Gastrocnemius medialis (tissue), 4 donors: ENCODE measurements around the gene SV2C. TPM values are rescaled to one million over a fixed set of nuclear protein-coding genes. Genes with fewer than 3 reads are reported as not detected.

Experiments
- ATAC-seq, 2 donors: fragments of 150-250 bp; one replicate each; pipeline ENCODE4 v1.9.1; 2016
- DNase-seq, 2 donors: peaks; one replicate each; pipeline ENCODE4 v3.0.0-alpha.2; 2019
- H3K27ac ChIP-seq, 4 donors: fragments of 200-600 bp; sonication (generic); 1 replicate in 1 of 4; 2 replicates in 3 of 4; pipeline ENCODE4 v1.5.1; 2016 to 2018; ENCODE audit warnings: mild to moderate bottlenecking in 2 of 4, moderate library complexity in 1 of 4
- H3K27me3 ChIP-seq, 3 donors: fragments of 200-600 bp; sonication (generic) in 2 of 3; 1 replicate in 1 of 3; 2 replicates in 2 of 3; pipeline versions ENCODE4 v1.5.1 to v1.6.0; 2016 to 2019; ENCODE audit warnings: mild to moderate bottlenecking in 1 of 3, moderate library complexity in 1 of 3
- H3K36me3 ChIP-seq, 2 donors: fragments of 200-600 bp; sonication (generic) in 1 of 2; one replicate each; pipeline ENCODE4 v1.5.1; 2017 to 2018
- H3K4me1 ChIP-seq, 2 donors: fragments of 200-600 bp; sonication (generic) in 1 of 2; one replicate each; pipeline ENCODE4 v1.5.1; 2016 to 2017; ENCODE audit warnings: mild to moderate bottlenecking in 2 of 2
- H3K4me3 ChIP-seq, 4 donors: fragments of 200-600 bp; sonication (generic) in 3 of 4; 1 replicate in 1 of 4; 2 replicates in 3 of 4; pipeline ENCODE4 v1.5.1; 2016 to 2019; ENCODE audit warnings: mild to moderate bottlenecking in 2 of 4
- H3K9me3 ChIP-seq, 3 donors: fragments of 200-600 bp; sonication (generic) in 2 of 3; 1 replicate in 1 of 3; 2 replicates in 2 of 3; pipeline ENCODE4 v1.5.1; 2016 to 2019
- POLR2A ChIP-seq, 2 donors: fragments of 450-650 bp; IDR thresholded peaks; one replicate each; pipeline ENCODE4 v1.6.1; 2017; ENCODE audit warnings: antibody characterized with exemption in 2 of 2, mild to moderate bottlenecking in 2 of 2, moderate library complexity in 2 of 2
- in situ Hi-C, 4 donors: fragments of 200-750 bp; cut with MboI; loops; one replicate each; pipeline versions ENCODE4 v1.15.0 to v1.8.0; 2017; ENCODE audit warnings: low sequenced_read_pairs in 4 of 4
- intact Hi-C: fragments of 100-400 bp; cut with DNase I; formaldehyde crosslinking; loops from one replicate; pipeline ENCODE4 v1.15.1; 2023; ENCODE audit warnings: low total_unique reads
- total RNA-seq, 4 donors: library from RNA; depleted of rRNA; stranded (reverse); fragments of >200 nt; gene quantifications; one replicate each; pipeline versions ENCODE4 v1.1.0 to v1.2.3, GENCODE V29; 2016
- TF ChIP-seq, protein P1 (sequence below), 5 experiments: fragments of 450-650 bp in 3 of 5; fragments of 200-600 bp in 2 of 5; sonication (generic) in 2 of 5; IDR thresholded peaks in 4 of 5; conservative IDR thresholded peaks in 1 of 5; 1 replicate in 4 of 5; 2 replicates in 1 of 5; pipeline ENCODE4 v1.5.1; 2016 to 2019; ENCODE audit warnings: antibody characterized with exemption in 5 of 5, mild to moderate bottlenecking in 3 of 5, moderate library complexity in 3 of 5

The SV2C gene
- total RNA-seq, 4 donors from 2014 or later, result not detected

DNA sequence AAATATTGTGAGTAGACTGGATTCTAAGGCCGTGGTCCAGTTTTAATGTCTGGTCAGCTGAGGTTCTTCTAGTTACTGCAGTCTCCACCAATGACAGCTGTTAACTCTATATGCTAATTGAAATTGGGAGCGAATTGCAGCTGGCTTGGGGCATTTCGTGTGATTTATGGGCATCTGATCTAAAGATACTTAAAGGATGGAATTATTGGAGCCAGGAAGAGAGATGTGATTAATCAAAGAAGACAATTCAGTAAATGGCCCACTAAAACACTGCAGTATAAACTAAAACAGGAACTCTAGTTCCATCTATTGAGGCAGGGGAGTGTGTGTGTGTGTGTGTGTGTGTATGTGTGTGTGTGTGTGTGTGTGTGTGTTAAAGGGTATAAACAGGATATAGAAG, 162.4 kb downstream of the SV2C start:
- in situ Hi-C loops, result no loop called here
- no peak for DNase-seq
- H3K27ac ChIP-seq, result no peak overlapping the region
- intact Hi-C loops, result no loop called here
- no peaks in the 10 kb centered on the region for H3K36me3 ChIP-seq
- no peaks in the 10 kb centered on the region for H3K27me3 ChIP-seq
- H3K4me1 ChIP-seq, result no peaks in the 10 kb centered on the region
- no peaks in the 10 kb centered on the region for H3K9me3 ChIP-seq
- TF ChIP-seq, protein P1, sequence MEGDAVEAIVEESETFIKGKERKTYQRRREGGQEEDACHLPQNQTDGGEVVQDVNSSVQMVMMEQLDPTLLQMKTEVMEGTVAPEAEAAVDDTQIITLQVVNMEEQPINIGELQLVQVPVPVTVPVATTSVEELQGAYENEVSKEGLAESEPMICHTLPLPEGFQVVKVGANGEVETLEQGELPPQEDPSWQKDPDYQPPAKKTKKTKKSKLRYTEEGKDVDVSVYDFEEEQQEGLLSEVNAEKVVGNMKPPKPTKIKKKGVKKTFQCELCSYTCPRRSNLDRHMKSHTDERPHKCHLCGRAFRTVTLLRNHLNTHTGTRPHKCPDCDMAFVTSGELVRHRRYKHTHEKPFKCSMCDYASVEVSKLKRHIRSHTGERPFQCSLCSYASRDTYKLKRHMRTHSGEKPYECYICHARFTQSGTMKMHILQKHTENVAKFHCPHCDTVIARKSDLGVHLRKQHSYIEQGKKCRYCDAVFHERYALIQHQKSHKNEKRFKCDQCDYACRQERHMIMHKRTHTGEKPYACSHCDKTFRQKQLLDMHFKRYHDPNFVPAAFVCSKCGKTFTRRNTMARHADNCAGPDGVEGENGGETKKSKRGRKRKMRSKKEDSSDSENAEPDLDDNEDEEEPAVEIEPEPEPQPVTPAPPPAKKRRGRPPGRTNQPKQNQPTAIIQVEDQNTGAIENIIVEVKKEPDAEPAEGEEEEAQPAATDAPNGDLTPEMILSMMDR (IDR thresholded peaks at IDR 0.05 in 4 of 5, conservative IDR thresholded peaks at IDR 0.05 in 1 of 5), result no peak
- no peak for TF ChIP-seq POLR2A (IDR thresholded peaks at IDR 0.05)
- no peak for ATAC-seq
- H3K4me3 ChIP-seq, result no peak overlapping the region

DNA sequence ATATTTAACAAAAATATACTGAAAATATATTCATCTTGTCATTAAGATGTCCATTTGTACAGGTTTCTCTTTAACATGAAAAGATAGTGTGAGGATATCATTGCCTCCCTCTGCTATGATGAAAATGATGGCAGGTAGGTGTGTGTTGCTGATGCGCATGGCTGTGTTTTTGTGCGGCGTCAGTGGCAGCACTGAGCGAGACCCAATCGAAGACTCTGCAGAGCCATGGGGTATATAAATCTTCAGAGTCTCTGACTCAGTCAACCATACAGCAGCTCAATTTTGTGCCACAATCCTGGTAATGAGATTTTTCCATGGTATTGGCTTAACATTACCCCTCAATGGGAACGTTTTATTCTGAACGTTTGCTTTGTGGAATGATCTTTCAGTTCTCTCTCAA, 166.4 kb downstream of the SV2C start:
- H3K4me1 ChIP-seq, result no peaks in the 10 kb centered on the region
- no peak overlapping the region for H3K4me3 ChIP-seq
- no peaks in the 10 kb centered on the region for H3K9me3 ChIP-seq
- TF ChIP-seq, protein P1 (IDR thresholded peaks at IDR 0.05 in 4 of 5, conservative IDR thresholded peaks at IDR 0.05 in 1 of 5), result no peak
- no peak for TF ChIP-seq POLR2A (IDR thresholded peaks at IDR 0.05)
- no peak overlapping the region for H3K27ac ChIP-seq
- no peaks in the 10 kb centered on the region for H3K36me3 ChIP-seq
- no peaks in the 10 kb centered on the region for H3K27me3 ChIP-seq
- ATAC-seq (no peak), DNase-seq (no peak)
- in situ Hi-C loops (no loop called here), intact Hi-C loops (no loop called here)

DNA sequence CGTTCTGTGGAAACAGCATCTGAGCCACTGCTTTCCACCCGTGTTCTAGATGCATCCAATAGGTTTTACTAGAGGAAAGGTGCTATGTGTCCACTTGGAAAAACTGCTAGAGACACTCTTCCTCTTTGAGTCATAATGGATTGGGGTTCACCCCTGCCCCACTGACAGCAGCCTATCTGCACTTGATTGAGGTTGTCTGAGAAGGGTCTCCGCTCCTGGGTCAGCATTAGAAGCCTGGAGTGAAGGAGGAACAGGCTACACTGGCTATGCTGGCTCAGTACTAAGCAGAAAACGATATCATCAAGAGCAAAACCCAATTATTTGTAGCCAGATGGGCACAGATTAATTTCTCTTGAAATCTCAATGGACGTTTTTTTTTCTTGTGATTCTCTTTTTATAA, 167.3 kb downstream of the SV2C start:
- no peak for DNase-seq
- H3K27me3 ChIP-seq, result no peaks in the 10 kb centered on the region
- no peaks in the 10 kb centered on the region for H3K9me3 ChIP-seq
- no peak for ATAC-seq
- intact Hi-C loops (no loop called here), in situ Hi-C loops (no loop called here)
- no peaks in the 10 kb centered on the region for H3K36me3 ChIP-seq
- TF ChIP-seq, protein P1 (IDR thresholded peaks at IDR 0.05 in 4 of 5, conservative IDR thresholded peaks at IDR 0.05 in 1 of 5), result no peak
- TF ChIP-seq POLR2A (IDR thresholded peaks at IDR 0.05), result no peak
- H3K4me1 ChIP-seq, result no peaks in the 10 kb centered on the region
- H3K4me3 ChIP-seq, result no peak overlapping the region
- H3K27ac ChIP-seq, result no peak overlapping the region

DNA sequence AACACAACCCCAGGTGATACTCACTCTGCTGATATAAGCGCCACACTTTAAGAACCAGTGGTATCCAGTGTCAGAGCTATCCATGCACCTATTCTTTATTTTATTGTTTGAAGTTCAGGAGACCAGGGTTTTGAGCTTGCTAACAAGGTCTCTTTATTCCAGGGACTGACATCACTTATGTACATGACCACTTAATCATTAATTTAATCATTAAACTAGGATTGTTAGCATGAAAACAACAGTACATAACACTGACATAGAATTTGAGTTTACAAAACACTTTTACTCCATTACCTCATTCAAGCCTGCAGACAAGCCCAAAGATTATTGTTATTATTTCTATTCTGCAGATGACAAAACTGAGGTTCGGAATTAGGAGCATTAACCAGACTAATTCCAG, 168.5 kb downstream of the SV2C start:
- no peaks in the 10 kb centered on the region for H3K27me3 ChIP-seq
- no peaks in the 10 kb centered on the region for H3K4me1 ChIP-seq
- TF ChIP-seq, protein P1 (IDR thresholded peaks at IDR 0.05 in 4 of 5, conservative IDR thresholded peaks at IDR 0.05 in 1 of 5), result no peak
- no peak for TF ChIP-seq POLR2A (IDR thresholded peaks at IDR 0.05)
- no peak overlapping the region for H3K4me3 ChIP-seq
- ATAC-seq (no peak), DNase-seq (no peak)
- no peaks in the 10 kb centered on the region for H3K9me3 ChIP-seq
- in situ Hi-C loops (no loop called here), intact Hi-C loops (no loop called here)
- H3K27ac ChIP-seq, result no peak overlapping the region
- H3K36me3 ChIP-seq, result no peaks in the 10 kb centered on the region

DNA sequence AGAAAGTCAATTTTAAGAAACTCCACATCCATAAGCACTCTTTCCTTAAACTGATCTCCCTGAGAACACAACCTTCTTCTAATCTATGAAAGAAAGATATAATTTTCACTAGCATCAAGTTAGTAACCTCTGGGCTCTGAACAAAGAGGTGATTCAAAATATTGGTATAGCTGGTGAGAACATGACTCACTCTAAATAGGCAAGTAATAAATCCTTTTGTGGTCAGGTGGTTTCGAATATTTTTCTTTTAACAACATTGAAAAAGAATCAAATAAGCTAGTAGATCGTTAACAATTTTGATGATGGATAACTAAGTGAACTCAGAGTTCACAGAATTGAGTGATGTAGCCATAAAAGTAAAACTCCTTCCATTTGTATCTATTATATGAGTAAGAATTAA, 169.3 kb downstream of the SV2C start:
- TF ChIP-seq POLR2A (IDR thresholded peaks at IDR 0.05), result no peak
- TF ChIP-seq, protein P1 (IDR thresholded peaks at IDR 0.05 in 4 of 5, conservative IDR thresholded peaks at IDR 0.05 in 1 of 5), result no peak
- in situ Hi-C loops (no loop called here), intact Hi-C loops (no loop called here)
- ATAC-seq (no peak), DNase-seq (no peak)
- no peaks in the 10 kb centered on the region for H3K36me3 ChIP-seq
- H3K27ac ChIP-seq, result no peak overlapping the region
- no peaks in the 10 kb centered on the region for H3K9me3 ChIP-seq
- H3K4me1 ChIP-seq, result no peaks in the 10 kb centered on the region
- no peak overlapping the region for H3K4me3 ChIP-seq
- no peaks in the 10 kb centered on the region for H3K27me3 ChIP-seq
